Measurements from ENCODE around the gene FLT4.
A peak's percentile ranks its signal among the peaks of the same experiment; 100 is the strongest.

Gene FLT4

GRCh38 chr5:180625125-180625790, 24.1 kb downstream of the FLT4 start:
- no peak for DNase-seq

- DNase-seq, result no peak
Observed at GRCh38 chr5:180624587-180624986, 24.8 kb downstream of the FLT4 start.

GRCh38 chr5:180623844-180624243, 25.6 kb downstream of the FLT4 start:
- DNase-seq, result no peak

GRCh38 chr5:180623411-180623834, 26.0 kb downstream of the FLT4 start:
- DNase-seq, result no peak

GRCh38 chr5:180622910-180623309, 26.5 kb downstream of the FLT4 start:
- DNase-seq, result no peak

- no peak for DNase-seq
Observed at GRCh38 chr5:180621311-180621710, 28.1 kb downstream of the FLT4 start.

- no peak for DNase-seq
Observed at GRCh38 chr5:180620014-180620413, 29.4 kb downstream of the FLT4 start.

GRCh38 chr5:180619563-180619915, 29.9 kb downstream of the FLT4 start:
- DNase-seq, result no peak

- DNase-seq, result peak; percentile 84
Observed at GRCh38 chr5:180618829-180619562, 30.4 kb downstream of the FLT4 start.

- no peak for DNase-seq
Observed at GRCh38 chr5:180618487-180618828, 30.9 kb downstream of the FLT4 start.

GRCh38 chr5:180613814-180614188, 35.6 kb downstream of the FLT4 start:
- no peak for DNase-seq

GRCh38 chr5:180613188-180613813, 36.1 kb downstream of the FLT4 start:
- no peak for DNase-seq

GRCh38 chr5:180612683-180613082, 36.7 kb downstream of the FLT4 start:
- DNase-seq, result no peak

GRCh38 chr5:180611140-180611850, 38.1 kb downstream of the FLT4 start:
- DNase-seq, result peak; percentile 82

GRCh38 chr5:180609817-180610550, 39.4 kb downstream of the FLT4 start:
- DNase-seq, result no peak

- DNase-seq, result no peak
Observed at GRCh38 chr5:180609386-180609785, 40.0 kb downstream of the FLT4 start.

- no peak for DNase-seq
Observed at GRCh38 chr5:180608572-180609310, 40.7 kb downstream of the FLT4 start.

GRCh38 chr5:180607861-180608571, 41.4 kb downstream of the FLT4 start:
- no peak for DNase-seq

- no peak for DNase-seq
Observed at GRCh38 chr5:180606215-180606785, 43.1 kb downstream of the FLT4 start.

GRCh38 chr5:180605554-180606214, 43.7 kb downstream of the FLT4 start:
- DNase-seq, result no peak

- DNase-seq, result no peak
Observed at GRCh38 chr5:180604271-180604670, 45.1 kb downstream of the FLT4 start.

Data from islet precursor cell (in vitro differentiated cells).